ENCODE measurements around the gene STRN4. TPM values are rescaled to one million over a fixed set of nuclear protein-coding genes. Genes with fewer than 3 reads are reported as not detected.

STRN4 gene
- total and polyA plus RNA-seq, 2 donors (not counting 1 experiment from before 2014, with no cell fraction given): 33.7 to 56.0 TPM

DNA sequence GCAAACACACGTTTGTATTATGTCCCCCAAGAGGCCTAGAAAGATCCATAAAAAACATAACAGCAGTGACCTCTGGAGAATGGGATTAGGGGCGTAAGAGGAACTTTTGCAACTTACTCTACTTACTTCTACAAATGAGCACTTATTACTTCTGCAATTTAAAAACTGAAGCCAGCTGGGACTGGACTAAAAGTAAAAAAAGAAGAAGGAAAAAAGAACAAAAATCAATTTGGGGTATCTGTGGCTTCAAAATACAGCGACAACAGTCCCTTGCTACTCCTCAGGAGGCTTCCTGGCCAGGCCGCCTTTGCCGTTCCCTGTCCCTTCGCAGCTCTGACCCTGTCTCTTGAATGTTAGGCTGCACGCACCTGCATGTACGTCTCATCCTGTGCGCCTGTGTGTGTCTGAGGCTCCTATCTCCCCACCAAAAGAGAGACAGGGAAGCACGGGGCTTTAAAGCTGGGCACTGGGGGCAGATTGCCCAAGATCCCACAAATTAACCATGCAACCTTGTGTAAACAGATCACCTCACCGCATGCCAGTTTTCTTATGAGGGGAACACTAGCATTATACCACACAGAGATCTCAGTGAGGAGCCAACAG, 12.5 kb downstream of the STRN4 start:
- H3K36me3 ChIP-seq (ENCODE audit: control insufficient read depth, insufficient read depth, low read length): peaks cover 43% of the 10 kb centered on the region
- no peak overlapping the region for H3K27ac ChIP-seq (ENCODE audit: insufficient read depth, low read length)
- H3K9me3 ChIP-seq (ENCODE audit: control insufficient read depth, insufficient read depth, low read depth, low read length): no peaks in the 10 kb centered on the region
- no peak overlapping the region for H3K4me3 ChIP-seq (replicated peaks in 1 of 4; ENCODE audit: control extremely low read depth in 1 of 4, insufficient read depth in 1 of 4, low read depth in 3 of 4, low read length in 4 of 4)
- no peak overlapping the region for H3K4me2 ChIP-seq (ENCODE audit: extremely low read depth, insufficient read depth, low read length)
- H2AFZ ChIP-seq (ENCODE audit: low read length): no peak overlapping the region
- DNase-seq (ENCODE audit: low read depth in 2 of 2): no peak
- H3K9ac ChIP-seq (ENCODE audit: insufficient read depth, low read length): no peak overlapping the region
- no peaks in the 10 kb centered on the region for H4K20me1 ChIP-seq (ENCODE audit: control insufficient read depth, extremely low read depth, insufficient read depth, low read length)
- peaks cover 18% of the 10 kb centered on the region for H3K4me1 ChIP-seq (ENCODE audit: control insufficient read depth, extremely low read depth, insufficient read depth, low read length)
- no peaks in the 10 kb centered on the region for H3K27me3 ChIP-seq (ENCODE audit: control insufficient read depth, insufficient read depth, low read length)
- peaks cover 53% of the 10 kb centered on the region for H3K79me2 ChIP-seq (ENCODE audit: control insufficient read depth, insufficient read depth, low read length)
- TF ChIP-seq EZH2 (IDR thresholded peaks at IDR 0.05; ENCODE audit: low read length, missing control alignments): no peak
- TF ChIP-seq, protein P1, sequence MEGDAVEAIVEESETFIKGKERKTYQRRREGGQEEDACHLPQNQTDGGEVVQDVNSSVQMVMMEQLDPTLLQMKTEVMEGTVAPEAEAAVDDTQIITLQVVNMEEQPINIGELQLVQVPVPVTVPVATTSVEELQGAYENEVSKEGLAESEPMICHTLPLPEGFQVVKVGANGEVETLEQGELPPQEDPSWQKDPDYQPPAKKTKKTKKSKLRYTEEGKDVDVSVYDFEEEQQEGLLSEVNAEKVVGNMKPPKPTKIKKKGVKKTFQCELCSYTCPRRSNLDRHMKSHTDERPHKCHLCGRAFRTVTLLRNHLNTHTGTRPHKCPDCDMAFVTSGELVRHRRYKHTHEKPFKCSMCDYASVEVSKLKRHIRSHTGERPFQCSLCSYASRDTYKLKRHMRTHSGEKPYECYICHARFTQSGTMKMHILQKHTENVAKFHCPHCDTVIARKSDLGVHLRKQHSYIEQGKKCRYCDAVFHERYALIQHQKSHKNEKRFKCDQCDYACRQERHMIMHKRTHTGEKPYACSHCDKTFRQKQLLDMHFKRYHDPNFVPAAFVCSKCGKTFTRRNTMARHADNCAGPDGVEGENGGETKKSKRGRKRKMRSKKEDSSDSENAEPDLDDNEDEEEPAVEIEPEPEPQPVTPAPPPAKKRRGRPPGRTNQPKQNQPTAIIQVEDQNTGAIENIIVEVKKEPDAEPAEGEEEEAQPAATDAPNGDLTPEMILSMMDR (conservative IDR thresholded peaks at IDR 0.05 in 1 of 2, IDR thresholded peaks at IDR 0.05 in 1 of 2; ENCODE audit: low read depth in 1 of 2, low read length in 2 of 2): no peak

DNA sequence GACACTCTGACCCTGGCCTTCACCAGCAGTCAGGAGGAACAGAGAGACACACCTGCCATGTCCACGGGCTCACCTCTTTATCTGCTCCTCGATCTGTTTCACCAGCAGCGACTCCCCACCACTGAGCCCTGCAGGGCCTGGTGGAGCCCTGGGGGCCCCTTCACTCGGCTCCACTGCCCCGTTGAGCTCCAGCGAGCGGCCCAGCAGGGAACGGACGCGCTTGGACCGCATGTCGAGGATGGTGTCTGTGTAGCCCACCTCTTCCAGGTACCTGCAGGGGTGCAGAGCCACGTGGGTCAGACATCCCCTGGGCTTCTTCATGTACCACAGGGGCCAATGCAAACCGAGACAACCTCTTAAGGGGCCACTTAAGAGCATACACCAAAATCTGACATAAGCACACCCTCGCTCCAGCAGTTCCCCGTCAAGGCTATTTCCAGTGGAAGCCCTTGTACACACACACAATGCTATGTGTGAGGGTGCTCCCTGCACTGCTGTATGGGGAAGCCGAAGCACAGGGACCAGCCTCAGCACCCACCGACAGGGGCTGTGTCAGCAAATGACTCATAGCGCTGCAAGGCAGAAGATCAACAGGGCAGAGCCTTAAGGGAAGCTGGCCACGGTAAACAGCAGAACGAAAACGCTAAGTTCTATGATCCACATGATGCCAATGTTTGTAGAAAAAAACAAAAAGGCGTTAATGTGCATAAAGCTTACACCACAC, 13.1 kb downstream of the STRN4 start:
- Histone ChIP-seq H4K20me1 (ENCODE audit: control insufficient read depth, extremely low read depth, insufficient read depth, low read length) (no peaks in the 10 kb centered on the region), H3K36me3 (ENCODE audit: control insufficient read depth, insufficient read depth, low read length) (peaks cover 47% of the 10 kb centered on the region), H3K9ac (ENCODE audit: insufficient read depth, low read length) (no peak overlapping the region), H3K79me2 (ENCODE audit: control insufficient read depth, insufficient read depth, low read length) (peaks cover 51% of the 10 kb centered on the region), H3K27ac (ENCODE audit: insufficient read depth, low read length) (no peak overlapping the region), H2AFZ (ENCODE audit: low read length) (no peak overlapping the region), H3K9me3 (ENCODE audit: control insufficient read depth, insufficient read depth, low read depth, low read length) (no peaks in the 10 kb centered on the region), H3K4me1 (ENCODE audit: control insufficient read depth, extremely low read depth, insufficient read depth, low read length) (peaks cover 18% of the 10 kb centered on the region), H3K4me3 (replicated peaks in 1 of 4; ENCODE audit: control extremely low read depth in 1 of 4, insufficient read depth in 1 of 4, low read depth in 3 of 4, low read length in 4 of 4) (no peak overlapping the region), H3K27me3 (ENCODE audit: control insufficient read depth, insufficient read depth, low read length) (no peaks in the 10 kb centered on the region), H3K4me2 (ENCODE audit: extremely low read depth, insufficient read depth, low read length) (no peak overlapping the region)
- no peak for TF ChIP-seq EZH2 (IDR thresholded peaks at IDR 0.05; ENCODE audit: low read length, missing control alignments)
- TF ChIP-seq, protein P1 (conservative IDR thresholded peaks at IDR 0.05 in 1 of 2, IDR thresholded peaks at IDR 0.05 in 1 of 2; ENCODE audit: low read depth in 1 of 2, low read length in 2 of 2): no peak
- peak; percentile 60 to 78 for DNase-seq (ENCODE audit: low read depth in 2 of 2)

DNA sequence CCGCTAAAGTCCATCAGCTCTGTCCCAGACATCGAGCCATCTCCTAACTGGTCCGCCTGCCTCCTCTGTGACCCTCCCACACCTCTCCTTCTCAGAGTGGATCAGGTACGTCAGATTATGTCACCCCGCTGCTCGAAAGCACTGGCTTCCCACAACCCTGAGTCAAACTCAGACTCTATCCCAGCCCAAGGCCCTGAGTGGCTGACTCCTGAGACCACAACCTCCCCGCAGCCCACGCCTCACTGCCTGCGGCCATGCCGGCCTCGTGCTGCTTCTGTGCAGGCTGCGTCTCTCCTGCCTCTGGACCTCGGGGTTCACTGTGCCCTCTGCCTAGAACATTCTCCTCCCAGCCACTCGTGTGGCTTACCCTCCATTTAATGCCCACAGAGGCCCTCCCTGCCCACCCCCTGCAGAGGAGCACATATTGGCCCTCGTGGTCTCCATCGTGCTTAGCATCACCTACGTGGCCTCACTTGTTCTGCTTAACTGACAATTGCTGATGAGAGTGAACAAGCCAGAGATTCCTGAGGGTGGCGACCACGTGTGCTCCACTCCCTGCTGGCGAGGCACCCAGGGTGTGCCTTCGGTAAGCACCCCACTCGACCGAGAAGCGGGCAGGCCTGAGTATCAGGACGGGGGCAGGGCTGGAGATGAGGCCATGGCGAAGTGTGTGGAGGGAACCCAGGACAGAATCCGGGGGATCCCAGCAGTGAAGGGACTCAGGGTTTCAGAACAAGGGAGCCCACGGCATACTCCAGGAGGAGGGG, 13.9 kb downstream of the STRN4 start:
- H3K36me3 ChIP-seq (ENCODE audit: control insufficient read depth, insufficient read depth, low read length): peaks cover 47% of the 10 kb centered on the region
- TF ChIP-seq EZH2 (IDR thresholded peaks at IDR 0.05; ENCODE audit: low read length, missing control alignments): no peak
- TF ChIP-seq, protein P1 (conservative IDR thresholded peaks at IDR 0.05 in 1 of 2, IDR thresholded peaks at IDR 0.05 in 1 of 2; ENCODE audit: low read depth in 1 of 2, low read length in 2 of 2): no peak
- DNase-seq (ENCODE audit: low read depth in 2 of 2): peak in 1 of 2 donors; percentile 88
- H3K9ac ChIP-seq (ENCODE audit: insufficient read depth, low read length): no peak overlapping the region
- no peak overlapping the region for H3K4me3 ChIP-seq (replicated peaks in 1 of 4; ENCODE audit: control extremely low read depth in 1 of 4, insufficient read depth in 1 of 4, low read depth in 3 of 4, low read length in 4 of 4)
- H3K27me3 ChIP-seq (ENCODE audit: control insufficient read depth, insufficient read depth, low read length): no peaks in the 10 kb centered on the region
- H3K27ac ChIP-seq (ENCODE audit: insufficient read depth, low read length): no peak overlapping the region
- H4K20me1 ChIP-seq (ENCODE audit: control insufficient read depth, extremely low read depth, insufficient read depth, low read length): no peaks in the 10 kb centered on the region
- H3K4me1 ChIP-seq (ENCODE audit: control insufficient read depth, extremely low read depth, insufficient read depth, low read length): peaks cover 18% of the 10 kb centered on the region
- H2AFZ ChIP-seq (ENCODE audit: low read length): no peak overlapping the region
- no peaks in the 10 kb centered on the region for H3K9me3 ChIP-seq (ENCODE audit: control insufficient read depth, insufficient read depth, low read depth, low read length)
- H3K4me2 ChIP-seq (ENCODE audit: extremely low read depth, insufficient read depth, low read length): no peak overlapping the region
- peaks cover 43% of the 10 kb centered on the region for H3K79me2 ChIP-seq (ENCODE audit: control insufficient read depth, insufficient read depth, low read length)

All from fibroblast of lung (primary cell).